Retinal pigment epithelial cell (primary cell): ENCODE results near the gene SLC9A5.

Experiments used
- DNase-seq: peaks from one replicate; pipeline ENCODE4 v3.0.0-alpha.2; 2010; ENCODE audit warnings: low read depth
- H3K4me3 ChIP-seq: 2 replicates; pipeline ENCODE4 v1.5.1; 2011; ENCODE audit warnings: mild to moderate bottlenecking, low read length, control low read depth, moderate library complexity
- CTCF ChIP-seq: conservative IDR thresholded peaks from 2 replicates; pipeline ENCODE4 v1.5.1; 2011; ENCODE audit warnings: low read depth, low read length, control low read depth, inconsistent platforms

Gene SLC9A5

GRCh38 chr16:67216612-67217490 is 31.9 kb upstream of the SLC9A5 start:
- no peak overlapping the region for H3K4me3 ChIP-seq
- no peak for DNase-seq
- TF ChIP-seq CTCF, result no peak

- H3K4me3 ChIP-seq, result no peak overlapping the region
- TF ChIP-seq CTCF, result no peak
- DNase-seq, result no peak
Measured at GRCh38 chr16:67223992-67224391, 24.8 kb upstream of the SLC9A5 start.

GRCh38 chr16:67226295-67226803 is 22.4 kb upstream of the SLC9A5 start:
- no peak for TF ChIP-seq CTCF
- H3K4me3 ChIP-seq, result peak overlapping the region; percentile 98

GRCh38 chr16:67226804-67227566 is 21.8 kb upstream of the SLC9A5 start, which contains the start of gene TMEM208:
TSS of gene TMEM208 (plus strand) at chr16:67227130. CDS start at chr16:67227219, 89 bp downstream.
- DNase-seq, result peak; percentile 87
- peak; percentile 18 for TF ChIP-seq CTCF
- H3K4me3 ChIP-seq, result peak within 1 kb of the TSS; percentile 98

More at GRCh38 chr16:67226295-67226803, 22.4 kb upstream of the SLC9A5 start:
- DNase-seq, result no peak

GRCh38 chr16:67227567-67227921 is 21.2 kb upstream of the SLC9A5 start:
- no peak for DNase-seq
- TF ChIP-seq CTCF, result no peak
- H3K4me3 ChIP-seq, result peak overlapping the region; percentile 98

- H3K4me3 ChIP-seq, result peak overlapping the region; percentile 98
- no peak for TF ChIP-seq CTCF
- DNase-seq, result no peak
Measured at GRCh38 chr16:67228034-67228785, 20.6 kb upstream of the SLC9A5 start.
